HG02759 (cell line): ENCODE data around the gene NES.

Experiments used
- ATAC-seq: cut with Tn5 transposase; IDR thresholded peaks from one replicate; pipeline ENCODE4 v1.9.1; 2021; ENCODE audit warnings: mild to moderate bottlenecking, moderate library complexity; ENCODE audit not compliant: unreplicated experiment

NES gene

GRCh38 chr1:156682166-156682890 lies 5.1 kb upstream of the NES start:
- ATAC-seq, result no peak

GRCh38 chr1:156681196-156681960 lies 4.2 kb upstream of the NES start:
- ATAC-seq, result no peak

DNA sequence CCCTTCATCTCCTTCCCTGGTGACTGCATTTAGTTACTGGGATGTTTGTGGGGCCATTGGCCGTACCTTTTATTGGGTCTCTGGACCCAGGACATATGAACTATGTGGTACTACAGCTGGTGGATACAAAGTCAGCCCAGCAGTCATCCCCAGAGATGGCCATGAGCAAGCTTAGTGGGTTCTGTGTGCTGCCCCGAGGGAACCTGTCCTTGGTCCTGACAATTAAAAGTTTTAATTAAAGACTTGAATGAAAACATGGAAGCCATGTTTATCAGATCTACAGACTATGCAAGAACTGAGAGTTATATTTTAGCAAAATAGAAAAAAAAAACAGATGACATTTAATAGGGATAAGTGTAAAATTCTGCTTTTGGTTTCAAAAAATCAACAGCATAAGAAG lies 2.8 kb upstream of the NES start:
- no peak for ATAC-seq

DNA sequence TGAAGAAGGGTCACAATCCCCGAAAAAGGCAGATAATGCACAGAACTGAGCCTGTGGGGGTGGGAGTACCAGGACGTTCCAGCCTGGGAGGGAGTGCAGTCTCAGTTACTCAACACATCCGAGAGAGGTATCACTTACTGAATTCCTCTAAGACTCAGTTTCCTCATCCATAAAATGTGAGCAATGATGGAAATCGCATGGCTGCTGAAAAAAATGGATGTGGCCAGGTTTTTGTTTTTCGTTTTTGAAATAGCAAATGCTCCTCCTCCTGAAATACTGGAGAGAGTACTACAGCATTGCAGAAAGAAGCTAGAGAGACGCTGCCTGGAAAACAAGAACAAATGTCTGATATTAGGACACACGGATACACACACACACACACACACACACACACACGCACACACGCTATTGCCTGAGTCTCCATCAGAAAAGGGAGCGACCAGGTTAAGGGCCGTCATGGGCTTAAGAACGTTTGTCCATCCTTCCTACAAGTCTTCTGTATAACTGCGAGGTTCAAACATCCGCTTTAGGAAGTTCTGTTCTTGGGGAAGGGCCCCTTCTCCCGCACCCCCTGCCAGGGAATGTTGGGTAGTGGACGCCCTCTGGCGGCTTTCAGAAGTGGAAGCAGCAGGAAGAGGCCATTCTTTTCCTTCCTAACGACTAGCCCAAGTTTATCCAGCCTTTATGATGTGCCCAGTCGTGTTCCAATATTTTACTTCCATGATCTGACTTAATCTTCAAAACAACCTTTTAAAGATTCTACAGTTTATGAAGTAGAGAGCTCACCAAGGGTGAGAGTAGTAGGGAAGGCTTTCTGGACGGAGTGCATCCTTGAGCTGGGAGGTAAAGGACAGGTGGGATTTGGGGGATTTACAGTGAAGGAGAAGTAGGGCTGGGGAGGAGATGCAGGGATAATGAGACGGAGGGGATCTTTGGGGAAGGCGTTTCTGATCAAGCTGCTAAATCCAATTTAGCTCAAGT lies 699 bp upstream of the NES start:
- no peak for ATAC-seq

DNA sequence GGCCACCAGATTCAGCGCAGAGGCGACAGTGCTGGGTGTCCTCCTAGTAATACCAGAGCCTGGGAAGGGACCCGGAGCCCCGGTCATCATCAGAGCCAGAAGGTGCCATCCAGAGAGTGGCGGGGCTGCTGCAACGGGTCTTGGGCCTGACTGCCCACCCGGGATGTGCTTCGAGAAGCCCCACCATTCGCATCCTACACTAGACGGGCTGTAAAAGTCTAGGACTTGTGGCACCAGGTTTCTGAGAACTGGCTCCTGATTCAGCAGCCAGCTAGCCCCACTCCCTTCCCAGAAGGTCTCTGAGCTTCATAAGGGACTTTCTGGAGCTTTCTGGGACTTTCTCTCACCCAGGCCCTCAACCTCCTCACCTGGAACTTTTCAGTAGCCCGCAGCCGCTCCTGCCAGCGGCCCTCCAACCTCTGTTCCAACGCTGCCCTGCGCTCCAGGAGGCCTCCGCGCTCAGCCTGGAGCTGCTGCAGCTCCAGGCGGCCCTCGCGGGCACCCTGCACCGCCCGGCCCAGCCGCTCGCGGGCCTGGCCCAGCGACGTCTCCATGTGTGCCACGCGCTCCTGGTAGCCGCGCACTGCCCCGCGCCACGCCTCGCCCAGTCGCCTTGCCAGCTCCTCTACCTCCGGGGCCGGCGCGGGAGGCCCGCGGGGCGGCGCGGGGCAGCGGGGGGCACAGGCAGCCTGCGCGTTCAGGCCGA lies 940 bp downstream of the NES start:
- no peak for ATAC-seq

GRCh38 chr1:156675210-156676113 lies 1.7 kb downstream of the NES start:
- ATAC-seq, result no peak

DNA sequence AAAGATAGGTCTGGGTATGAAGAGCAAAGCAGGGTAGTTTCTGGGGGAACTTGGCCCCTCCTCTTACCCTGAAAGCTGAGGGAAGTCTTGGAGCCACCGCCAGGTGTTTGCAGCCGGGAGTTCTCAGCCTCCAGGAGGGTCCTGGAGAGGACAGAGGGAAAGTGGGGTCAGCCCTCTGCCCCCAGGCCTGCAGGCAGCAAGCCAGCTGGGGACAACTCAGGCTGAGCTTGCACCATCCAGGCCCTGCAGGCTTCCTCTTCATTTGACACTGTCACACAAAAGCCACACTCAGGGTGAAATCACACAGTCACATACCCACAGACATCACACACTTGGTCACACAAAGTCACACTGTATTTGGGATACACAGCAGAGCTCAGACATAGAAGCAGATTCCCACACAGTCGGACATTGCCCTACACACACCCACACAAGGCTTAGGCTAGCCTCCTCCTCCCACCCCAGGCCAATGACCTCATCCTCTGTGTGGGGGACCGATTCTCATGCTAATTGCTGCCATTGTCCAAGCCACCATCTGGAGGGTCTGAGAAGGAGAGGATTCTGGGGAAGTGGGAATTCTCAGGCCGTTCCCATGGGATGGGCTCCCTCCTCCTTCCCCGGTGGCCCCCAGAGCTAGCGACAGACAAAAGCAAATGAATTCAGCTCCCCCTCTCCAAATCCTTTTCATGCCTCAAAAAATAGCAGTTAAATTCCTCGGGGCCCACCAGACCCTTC lies 3.7 kb downstream of the NES start:
- no peak for ATAC-seq

GRCh38 chr1:156671804-156672203 lies 5.4 kb downstream of the NES start:
- no peak for ATAC-seq

- ATAC-seq, result no peak
Observed at GRCh38 chr1:156670791-156671190, 6.4 kb downstream of the NES start.

GRCh38 chr1:156670359-156670758 lies 6.8 kb downstream of the NES start:
- no peak for ATAC-seq

DNA sequence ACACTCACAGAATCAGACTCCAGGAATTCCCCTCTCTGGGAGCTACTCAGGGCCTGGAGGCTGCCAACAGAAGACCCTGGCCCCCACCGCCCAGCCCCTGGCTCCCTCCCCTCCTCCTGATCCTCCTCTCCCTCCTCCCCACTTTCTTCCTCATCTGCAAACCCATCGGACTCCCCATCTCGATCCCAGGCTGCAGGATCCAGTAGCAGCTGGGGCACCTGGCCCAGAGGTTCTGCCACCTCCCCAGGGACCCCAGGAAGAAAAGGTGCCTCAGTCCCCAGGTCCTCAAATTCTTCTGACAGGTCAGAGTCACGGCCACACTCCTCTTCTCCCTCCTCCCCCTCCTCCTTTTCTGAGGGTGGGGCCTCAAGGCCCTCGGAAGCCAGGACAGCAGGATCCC lies 7.4 kb downstream of the NES start:
- ATAC-seq, result no peak

- ATAC-seq, result no peak
Observed at GRCh38 chr1:156668801-156669637, 8.2 kb downstream of the NES start.

DNA sequence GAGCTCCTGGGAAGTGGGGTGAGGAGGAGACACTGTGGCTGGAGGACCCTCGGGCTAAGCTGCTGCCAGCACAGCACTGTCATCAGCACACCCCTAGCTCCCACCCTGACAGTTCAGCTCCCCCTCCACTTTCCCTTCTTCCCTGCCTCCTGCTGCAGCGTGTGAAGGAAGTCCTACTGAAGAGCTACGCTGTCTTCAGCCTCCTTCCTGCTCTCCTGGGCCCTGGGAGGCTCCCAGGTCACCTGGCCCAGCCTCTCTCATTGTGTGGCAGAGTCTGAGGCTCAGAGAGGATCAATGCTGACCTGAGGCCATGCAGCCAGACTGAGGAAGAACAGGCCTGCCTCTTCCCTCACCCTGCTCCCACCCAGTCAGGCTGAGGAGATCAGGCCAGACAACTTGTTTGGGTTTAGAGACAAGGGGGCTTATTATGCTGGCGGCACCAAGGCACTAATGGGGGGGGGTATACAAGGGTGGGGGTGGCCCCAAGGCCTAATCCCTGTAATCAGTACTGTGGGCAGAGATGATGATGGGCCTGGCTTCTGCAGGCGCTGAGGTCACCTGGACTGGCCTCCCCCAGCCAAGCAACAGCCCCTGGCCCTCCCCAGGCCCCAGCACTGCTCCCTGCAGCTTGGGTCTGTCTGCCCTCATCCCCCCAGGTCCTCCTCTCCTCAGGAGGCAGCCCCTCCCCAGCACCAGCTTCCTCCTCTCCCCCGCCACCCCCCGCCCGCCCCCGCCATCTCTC lies 9.1 kb downstream of the NES start:
- ATAC-seq, result no peak

DNA sequence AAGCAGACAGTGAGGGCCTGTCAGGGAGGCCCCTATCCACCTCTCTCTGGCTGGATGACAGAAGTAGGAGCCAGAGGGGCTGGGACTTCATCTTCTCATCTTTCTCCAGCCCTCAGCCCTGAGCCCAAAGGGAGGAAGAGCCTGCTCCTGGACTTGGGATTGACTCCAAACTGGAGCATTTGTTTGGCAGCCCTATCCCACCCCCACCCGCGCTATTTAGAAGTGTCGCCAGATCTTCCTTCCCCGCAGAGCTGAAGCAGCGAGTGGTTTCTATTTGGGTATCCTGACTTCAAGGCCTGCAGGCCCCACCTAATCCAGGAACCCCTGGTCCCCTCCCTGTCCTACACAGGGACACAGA lies 9.6 kb downstream of the NES start:
- no peak for ATAC-seq

DNA sequence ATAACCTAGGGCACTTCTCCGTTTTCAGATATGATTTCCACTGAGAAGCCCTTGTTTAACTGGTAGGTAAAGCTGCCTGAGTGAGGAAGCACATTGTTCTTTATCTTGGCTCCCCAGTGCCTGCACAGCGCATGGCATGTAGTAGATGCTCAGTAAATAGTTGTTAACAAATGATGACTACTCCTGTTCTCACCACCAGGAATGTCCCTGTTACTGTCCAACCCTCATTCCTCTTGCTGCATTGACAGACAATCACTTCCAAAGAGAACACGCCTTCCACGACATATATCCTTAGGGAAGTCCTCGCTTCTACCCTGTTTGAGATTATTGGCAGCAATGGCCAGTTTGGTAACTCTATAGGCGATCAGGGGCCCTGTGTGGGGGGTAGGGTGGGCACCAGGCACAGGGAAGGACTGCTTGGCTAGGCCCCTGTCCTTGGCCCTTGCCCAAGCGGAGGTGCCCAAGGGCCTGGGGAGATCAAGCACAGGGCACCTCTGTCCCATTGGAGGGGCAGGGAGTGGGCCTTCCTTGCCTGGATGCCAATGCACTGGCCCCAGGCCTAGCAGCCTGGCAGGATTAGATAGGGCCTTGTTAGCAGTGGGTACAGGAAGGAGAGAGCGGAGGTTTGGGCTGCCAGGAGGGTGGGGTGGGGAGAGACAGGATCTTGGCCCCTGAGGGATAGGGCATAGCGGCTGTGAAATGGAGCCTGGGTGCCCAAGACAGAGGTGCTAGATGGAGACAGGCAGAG lies 10.2 kb downstream of the NES start:
- no peak for ATAC-seq

GRCh38 chr1:156665539-156665938 lies 11.7 kb downstream of the NES start:
- no peak for ATAC-seq
